A673 (cell line): ENCODE measurements around the gene UNC13D.

ENCODE experiments used
- CTCF ChIP-seq: fragments of 300-800, 200-600 bp; sonication (generic); conservative IDR thresholded peaks from 2 replicates; pipeline ENCODE4 v1.5.1; 2017; ENCODE audit warnings: low read depth, mild to moderate bottlenecking, antibody characterized with exemption, low read length, moderate library complexity, mixed read lengths
- EZH2 ChIP-seq: fragments of 200-600 bp; sonication (generic); IDR thresholded peaks from 2 replicates; pipeline ENCODE4 v1.6.1; 2017; ENCODE audit warnings: borderline replicate concordance, low read depth, mild to moderate bottlenecking, mixed read lengths, antibody characterized with exemption, low read length; ENCODE audit not compliant: poor library complexity, severe bottlenecking

- TF ChIP-seq CTCF (no peak), EZH2 (no peak)
Observed at GRCh38 chr17:75885431-75885830, 41.2 kb upstream of the UNC13D start.
